K562 (cell line): Measurements from ENCODE around the gene TTC39B.

ENCODE experiments used
- CHD4 ChIP-seq: fragments of 200-600 bp; sonication (generic); IDR thresholded peaks from 3 replicates; pipeline ENCODE4 v1.6.1; 2012; ENCODE audit warnings: low read depth, mild to moderate bottlenecking, mixed read lengths, low read length, inconsistent platforms; ENCODE audit not compliant: insufficient read depth, insufficient replicate concordance, poor library complexity, severe bottlenecking
- CTCF ChIP-seq, 3 experiments: IDR thresholded peaks in 2 of 3; conservative IDR thresholded peaks in 1 of 3; 2 replicates each; pipeline ENCODE4 v1.5.1; 2011 to 2012; ENCODE audit warnings: low read length in 3 of 3, mild to moderate bottlenecking in 3 of 3, control low read depth in 2 of 3, improper control_type of control experiment in 1 of 3, inconsistent platforms in 1 of 3, low read depth in 1 of 3, mixed read lengths in 1 of 3, moderate library complexity in 1 of 3; ENCODE audit not compliant: insufficient read depth in 2 of 3
- DIDO1 ChIP-seq: fragments of 450-650 bp; IDR thresholded peaks from 2 replicates; pipeline ENCODE4 v1.6.1; 2016; ENCODE audit warnings: low read depth, missing biosample characterization, missing genetic modification characterization
- EZH2 ChIP-seq: IDR thresholded peaks from 2 replicates; pipeline ENCODE4 v1.6.1; 2012; ENCODE audit warnings: low read depth, mild to moderate bottlenecking, inconsistent platforms, low read length, borderline replicate concordance
- HCFC1 ChIP-seq: IDR thresholded peaks from 2 replicates; pipeline ENCODE4 v1.6.1; 2012; ENCODE audit warnings: low read depth, low read length, improper control_type of control experiment
- MAFK ChIP-seq: IDR thresholded peaks from 2 replicates; pipeline ENCODE4 v1.6.1; 2011; ENCODE audit warnings: low read length, improper control_type of control experiment
- MAZ ChIP-seq, 2 experiments: fragments of 450-650 bp in 1 of 2; sonication (generic) in 1 of 2; formaldehyde crosslinking; IDR thresholded peaks in 1 of 2; conservative IDR thresholded peaks in 1 of 2; 2 replicates each; pipeline versions ENCODE4 v1.4.0 to v1.5.0; 2020; ENCODE audit warnings: mild to moderate bottlenecking in 1 of 2, missing genetic modification reagents in 1 of 2
- POLR2AphosphoS5 ChIP-seq: IDR thresholded peaks from 2 replicates; pipeline ENCODE4 v1.6.1; 2011; ENCODE audit warnings: mild to moderate bottlenecking, low read depth, low read length, moderate library complexity; ENCODE audit not compliant: control insufficient read depth, insufficient read depth
- RNF219 ChIP-seq: fragments of 250-450 bp; sonication (Bioruptor Pico); IDR thresholded peaks from 2 replicates; pipeline ENCODE4 v1.5.0; 2022; ENCODE audit warnings: mild to moderate bottlenecking
- SIX5 ChIP-seq, 2 experiments: IDR thresholded peaks; 2 replicates each; pipeline ENCODE4 v1.6.1; 2011; ENCODE audit warnings: low read length in 2 of 2, borderline replicate concordance in 1 of 2, low read depth in 1 of 2, mild to moderate bottlenecking in 1 of 2, moderate library complexity in 1 of 2; ENCODE audit not compliant: insufficient read depth in 1 of 2
- YY1 ChIP-seq, 3 experiments: IDR thresholded peaks; 2 replicates each; pipeline ENCODE4 v1.6.1; 2011; ENCODE audit warnings: low read length in 2 of 3, mild to moderate bottlenecking in 2 of 3, moderate library complexity in 2 of 3, borderline replicate concordance in 1 of 3, control low read depth in 1 of 3, low read depth in 1 of 3; ENCODE audit not compliant: insufficient read depth in 3 of 3, insufficient replicate concordance in 2 of 3, control insufficient read depth in 1 of 3, insufficient read length in 1 of 3; ENCODE audit errors: extremely low read depth in 1 of 3
- ZNF232 ChIP-seq: sonication (generic); formaldehyde crosslinking; IDR thresholded peaks from 2 replicates; pipeline ENCODE4 v1.8.0; 2022; ENCODE audit warnings: mild to moderate bottlenecking, missing genetic modification reagents
- ZNF274 ChIP-seq: IDR thresholded peaks from 2 replicates; pipeline ENCODE4 v1.6.1; 2011; ENCODE audit warnings: low read depth, mild to moderate bottlenecking, low read length, moderate library complexity, borderline replicate concordance
- ZNF282 ChIP-seq: sonication (generic); formaldehyde crosslinking; IDR thresholded peaks from 2 replicates; pipeline ENCODE4 v1.8.1; 2023; ENCODE audit warnings: missing genetic modification reagents

- TF ChIP-seq DIDO1 (tag) (no peak), EZH2 (no peak), POLR2AphosphoS5 (no peak), ZNF232 (CRISPR knock-in tag) (no peak), CTCF (IDR thresholded peaks at IDR 0.05 in 2 of 3, conservative IDR thresholded peaks at IDR 0.05 in 1 of 3; ENCODE audit: insufficient read depth in 2 of 3, low read depth in 1 of 3, low read length in 3 of 3) (no peak), CHD4 (no peak), SIX5 (IDR thresholded peaks at IDR 0.05; ENCODE audit: borderline replicate concordance in 1 of 2, insufficient read depth in 1 of 2, low read depth in 1 of 2, low read length in 2 of 2) (no peak), HCFC1 (no peak), MAFK (no peak), MAZ (CRISPR knock-in tag; conservative IDR thresholded peaks at IDR 0.05 in 1 of 2, IDR thresholded peaks at IDR 0.05 in 1 of 2) (no peak), YY1 (IDR thresholded peaks at IDR 0.05; ENCODE audit: borderline replicate concordance in 1 of 3, control insufficient read depth in 1 of 3, extremely low read depth in 1 of 3, insufficient read depth in 3 of 3, insufficient read length in 1 of 3, insufficient replicate concordance in 2 of 3, low read depth in 1 of 3, low read length in 2 of 3) (no peak), ZNF274 (no peak), RNF219 (CRISPR knock-in tag) (no peak), ZNF282 (CRISPR knock-in tag) (no peak)
Observed at GRCh38 chr9:15246708-15247107, 60.3 kb downstream of the TTC39B start.
